HL-60 (cell line): ENCODE measurements around the gene IQCH.

Experiments used
- DNase-seq, 2 experiments: peaks; one replicate each; pipeline ENCODE4 v3.0.0-alpha.2; 2010 to 2020; ENCODE audit warnings: low read depth in 1 of 2, low spot score in 1 of 2
- H3K27ac ChIP-seq: fragments of 250-450 bp; sonication (Bioruptor Pico); replicated peaks from 2 replicates; pipeline ENCODE4 v1.5.1; 2020; ENCODE audit warnings: mild to moderate bottlenecking, moderate library complexity
- H3K27me3 ChIP-seq: fragments of 250-450 bp; sonication (Bioruptor Pico); 2 replicates; pipeline ENCODE4 v1.5.1; 2021; ENCODE audit warnings: mild to moderate bottlenecking, moderate library complexity; ENCODE audit not compliant: insufficient read depth, poor library complexity, severe bottlenecking
- H3K4me3 ChIP-seq: replicated peaks from 2 replicates; pipeline ENCODE4 v1.5.1; 2011; ENCODE audit warnings: mild to moderate bottlenecking, control low read depth, low read length; ENCODE audit not compliant: insufficient read depth
- GABPA ChIP-seq: IDR thresholded peaks from 2 replicates; pipeline ENCODE4 v1.6.1; 2012; ENCODE audit warnings: low read depth
- POLR2AphosphoS5 ChIP-seq: IDR thresholded peaks from 2 replicates; pipeline ENCODE4 v1.6.1; 2012; ENCODE audit warnings: low read depth
- SPI1 ChIP-seq: IDR thresholded peaks from 2 replicates; pipeline ENCODE4 v1.6.1; 2012; ENCODE audit warnings: low read depth, mild to moderate bottlenecking, borderline replicate concordance
- TF ChIP-seq, protein P1 (sequence below): IDR thresholded peaks from 2 replicates; pipeline ENCODE4 v1.6.1; 2012; ENCODE audit warnings: low read depth; ENCODE audit not compliant: insufficient replicate concordance
- TF ChIP-seq, protein P2 (sequence below): IDR thresholded peaks from one replicate; pipeline ENCODE4 v1.5.1; 2011; ENCODE audit warnings: low read length, control low read depth, inconsistent platforms; ENCODE audit not compliant: insufficient read depth

IQCH gene

DNA sequence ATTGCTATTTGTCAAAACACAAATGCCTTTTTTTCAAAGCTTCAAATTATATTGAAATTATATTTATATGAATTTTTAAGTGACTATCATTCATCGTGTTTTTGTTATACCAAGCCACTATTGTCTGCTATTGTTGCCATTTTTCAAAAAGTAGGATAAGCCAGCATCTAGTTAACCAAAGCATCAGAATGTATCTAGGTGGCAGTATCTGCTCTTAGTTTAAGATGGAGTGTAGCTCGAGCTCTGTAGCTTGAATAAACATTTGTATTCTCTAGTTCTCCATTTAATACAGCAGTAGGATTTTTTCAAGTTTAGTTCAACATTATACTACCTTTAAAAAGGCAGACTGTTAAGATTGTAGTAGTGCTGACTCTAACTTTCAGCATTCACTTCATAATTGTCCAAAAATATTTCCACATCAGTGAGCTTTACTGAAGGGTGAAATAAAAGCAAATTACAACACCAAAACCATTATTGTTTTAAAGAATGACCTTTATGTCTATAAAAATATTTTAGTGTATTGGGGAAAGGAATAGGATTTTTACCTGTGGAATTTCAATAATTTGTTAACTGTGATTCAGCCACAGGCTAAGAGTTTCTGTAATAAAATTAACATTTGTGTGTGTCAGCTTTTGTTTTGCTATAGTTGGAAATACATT is 246.7 kb downstream of the IQCH start:
- H3K4me3 ChIP-seq, result no peak overlapping the region
- peak in 1 of 2 experiments; percentile 17 for DNase-seq
- no peak for TF ChIP-seq SPI1
- no peak overlapping the region for H3K27ac ChIP-seq
- H3K27me3 ChIP-seq, result no peaks in the 10 kb centered on the region

DNA sequence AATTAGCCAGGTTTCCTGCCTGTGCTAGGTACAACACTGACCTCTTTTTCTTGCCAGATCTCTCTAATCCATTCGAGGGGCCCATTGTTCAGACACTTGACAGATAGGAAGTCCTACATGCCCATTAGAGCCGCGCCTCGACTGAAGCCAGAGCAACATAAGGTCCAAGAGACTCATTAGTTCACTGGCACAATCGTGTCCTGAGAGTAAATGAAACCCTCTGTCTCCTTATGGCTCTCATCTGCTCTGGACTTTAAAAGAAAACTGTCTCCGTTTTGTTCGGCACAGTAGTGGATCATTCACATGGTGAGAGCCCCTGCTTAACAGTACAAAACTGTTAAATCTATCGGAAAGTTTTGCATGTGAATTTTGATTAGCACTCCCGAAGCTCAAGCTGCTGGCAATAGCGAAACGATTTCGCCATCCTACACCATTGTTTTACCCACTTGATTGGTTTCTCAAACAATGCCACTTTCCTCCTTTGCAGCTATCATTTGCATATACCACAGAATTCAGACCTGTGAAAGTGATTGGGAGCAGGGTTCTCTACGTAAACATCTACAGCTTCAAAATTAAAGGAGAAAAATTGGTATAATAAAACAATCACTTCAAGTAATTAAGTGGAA is 247.4 kb downstream of the IQCH start:
- no peak overlapping the region for H3K4me3 ChIP-seq
- no peak overlapping the region for H3K27ac ChIP-seq
- TF ChIP-seq GABPA (no peak), SPI1 (no peak), POLR2AphosphoS5 (no peak)
- TF ChIP-seq, protein P1, sequence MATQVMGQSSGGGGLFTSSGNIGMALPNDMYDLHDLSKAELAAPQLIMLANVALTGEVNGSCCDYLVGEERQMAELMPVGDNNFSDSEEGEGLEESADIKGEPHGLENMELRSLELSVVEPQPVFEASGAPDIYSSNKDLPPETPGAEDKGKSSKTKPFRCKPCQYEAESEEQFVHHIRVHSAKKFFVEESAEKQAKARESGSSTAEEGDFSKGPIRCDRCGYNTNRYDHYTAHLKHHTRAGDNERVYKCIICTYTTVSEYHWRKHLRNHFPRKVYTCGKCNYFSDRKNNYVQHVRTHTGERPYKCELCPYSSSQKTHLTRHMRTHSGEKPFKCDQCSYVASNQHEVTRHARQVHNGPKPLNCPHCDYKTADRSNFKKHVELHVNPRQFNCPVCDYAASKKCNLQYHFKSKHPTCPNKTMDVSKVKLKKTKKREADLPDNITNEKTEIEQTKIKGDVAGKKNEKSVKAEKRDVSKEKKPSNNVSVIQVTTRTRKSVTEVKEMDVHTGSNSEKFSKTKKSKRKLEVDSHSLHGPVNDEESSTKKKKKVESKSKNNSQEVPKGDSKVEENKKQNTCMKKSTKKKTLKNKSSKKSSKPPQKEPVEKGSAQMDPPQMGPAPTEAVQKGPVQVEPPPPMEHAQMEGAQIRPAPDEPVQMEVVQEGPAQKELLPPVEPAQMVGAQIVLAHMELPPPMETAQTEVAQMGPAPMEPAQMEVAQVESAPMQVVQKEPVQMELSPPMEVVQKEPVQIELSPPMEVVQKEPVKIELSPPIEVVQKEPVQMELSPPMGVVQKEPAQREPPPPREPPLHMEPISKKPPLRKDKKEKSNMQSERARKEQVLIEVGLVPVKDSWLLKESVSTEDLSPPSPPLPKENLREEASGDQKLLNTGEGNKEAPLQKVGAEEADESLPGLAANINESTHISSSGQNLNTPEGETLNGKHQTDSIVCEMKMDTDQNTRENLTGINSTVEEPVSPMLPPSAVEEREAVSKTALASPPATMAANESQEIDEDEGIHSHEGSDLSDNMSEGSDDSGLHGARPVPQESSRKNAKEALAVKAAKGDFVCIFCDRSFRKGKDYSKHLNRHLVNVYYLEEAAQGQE, result no peak
- TF ChIP-seq, protein P2, sequence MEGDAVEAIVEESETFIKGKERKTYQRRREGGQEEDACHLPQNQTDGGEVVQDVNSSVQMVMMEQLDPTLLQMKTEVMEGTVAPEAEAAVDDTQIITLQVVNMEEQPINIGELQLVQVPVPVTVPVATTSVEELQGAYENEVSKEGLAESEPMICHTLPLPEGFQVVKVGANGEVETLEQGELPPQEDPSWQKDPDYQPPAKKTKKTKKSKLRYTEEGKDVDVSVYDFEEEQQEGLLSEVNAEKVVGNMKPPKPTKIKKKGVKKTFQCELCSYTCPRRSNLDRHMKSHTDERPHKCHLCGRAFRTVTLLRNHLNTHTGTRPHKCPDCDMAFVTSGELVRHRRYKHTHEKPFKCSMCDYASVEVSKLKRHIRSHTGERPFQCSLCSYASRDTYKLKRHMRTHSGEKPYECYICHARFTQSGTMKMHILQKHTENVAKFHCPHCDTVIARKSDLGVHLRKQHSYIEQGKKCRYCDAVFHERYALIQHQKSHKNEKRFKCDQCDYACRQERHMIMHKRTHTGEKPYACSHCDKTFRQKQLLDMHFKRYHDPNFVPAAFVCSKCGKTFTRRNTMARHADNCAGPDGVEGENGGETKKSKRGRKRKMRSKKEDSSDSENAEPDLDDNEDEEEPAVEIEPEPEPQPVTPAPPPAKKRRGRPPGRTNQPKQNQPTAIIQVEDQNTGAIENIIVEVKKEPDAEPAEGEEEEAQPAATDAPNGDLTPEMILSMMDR, result no peak
- DNase-seq, result peak in 1 of 2 experiments; percentile 5
- H3K27me3 ChIP-seq, result no peaks in the 10 kb centered on the region

DNA sequence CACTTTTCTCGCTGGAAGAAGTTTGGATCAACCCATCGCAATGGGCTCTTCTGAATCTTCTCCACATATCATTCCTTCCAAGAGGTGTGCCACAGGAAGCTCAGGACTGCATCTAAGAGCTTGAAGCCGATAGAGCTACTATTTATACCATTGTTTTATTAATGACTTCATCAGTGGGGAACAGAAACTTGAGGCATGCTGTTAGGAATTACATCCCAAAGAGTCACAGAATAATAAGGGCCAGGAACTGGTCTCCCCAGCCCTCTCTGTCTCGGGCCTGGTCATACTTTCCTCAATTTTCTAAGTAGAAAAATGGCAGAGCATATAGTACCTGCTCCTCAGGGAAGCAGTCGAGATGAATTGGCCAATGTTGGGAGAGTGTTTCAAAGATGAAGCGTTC is 249.5 kb downstream of the IQCH start:
- Histone ChIP-seq H3K4me3 (no peak overlapping the region), H3K27ac (no peak overlapping the region), H3K27me3 (no peaks in the 10 kb centered on the region)
- no peak for DNase-seq
- no peak for TF ChIP-seq GABPA
- no peak for TF ChIP-seq SPI1
- no peak for TF ChIP-seq POLR2AphosphoS5
- TF ChIP-seq, protein P2, result no peak
- TF ChIP-seq, protein P1, result no peak

DNA sequence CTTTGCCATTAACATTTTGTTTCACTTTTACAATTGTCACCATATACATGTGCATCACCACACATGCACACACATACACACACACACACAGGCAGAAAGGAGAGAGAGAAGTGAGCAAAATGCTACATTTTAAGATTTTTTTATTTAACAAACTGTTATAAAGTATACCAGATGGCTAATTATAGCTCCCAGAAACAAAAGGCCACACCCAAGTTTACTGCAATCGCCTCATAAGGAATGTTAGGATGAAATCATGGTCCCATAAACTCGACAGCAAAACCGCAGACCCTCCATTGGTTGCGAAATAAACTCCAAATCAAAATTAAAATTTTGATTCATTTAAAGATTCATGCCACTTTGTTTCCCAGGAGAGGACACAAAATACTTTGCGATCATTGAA is 250.2 kb downstream of the IQCH start:
- TF ChIP-seq, protein P1, result no peak
- TF ChIP-seq SPI1 (no peak), POLR2AphosphoS5 (no peak), GABPA (no peak)
- TF ChIP-seq, protein P2, result no peak
- no peak overlapping the region for H3K4me3 ChIP-seq
- H3K27ac ChIP-seq, result no peak overlapping the region
- H3K27me3 ChIP-seq, result no peaks in the 10 kb centered on the region
- no peak for DNase-seq
